GM19397 (cell line): ENCODE measurements around the gene NDUFA3.
A peak's percentile ranks its signal among the peaks of the same experiment; 100 is the strongest.

Experiments used
- ATAC-seq: cut with Tn5 transposase; IDR thresholded peaks from one replicate; pipeline ENCODE4 v1.9.1; 2021; ENCODE audit warnings: mild to moderate bottlenecking, moderate library complexity; ENCODE audit not compliant: unreplicated experiment

NDUFA3 gene

GRCh38 chr19:54107876-54108490, 5.3 kb downstream of the NDUFA3 start:
- no peak for ATAC-seq

- ATAC-seq: no peak
Measured at GRCh38 chr19:54108496-54108895, 5.8 kb downstream of the NDUFA3 start.

GRCh38 chr19:54109651-54110050, 7.0 kb downstream of the NDUFA3 start:
- no peak for ATAC-seq

- no peak for ATAC-seq
Measured at GRCh38 chr19:54114340-54115108, 11.9 kb downstream of the NDUFA3 start.

GRCh38 chr19:54115109-54116063, 12.7 kb downstream of the NDUFA3 start, which contains the start of the genes PRPF31 and TFPT:
Gene PRPF31, plus strand, starts transcription at chr19:54115754. Its CDS starts 2,525 bp downstream, at chr19:54118279.
Gene TFPT, minus strand, starts transcription at chr19:54115657. Its CDS starts 388 bp downstream, at chr19:54115269.
- peak; percentile 83 for ATAC-seq

- no peak for ATAC-seq
Measured at GRCh38 chr19:54121259-54121658, 18.6 kb downstream of the NDUFA3 start.

GRCh38 chr19:54123682-54124081, 21.0 kb downstream of the NDUFA3 start:
- ATAC-seq: no peak

GRCh38 chr19:54124393-54124792, 21.7 kb downstream of the NDUFA3 start:
- ATAC-seq: no peak

GRCh38 chr19:54125713-54126112, 23.1 kb downstream of the NDUFA3 start:
- no peak for ATAC-seq

- ATAC-seq: no peak
Measured at GRCh38 chr19:54127688-54128440, 25.2 kb downstream of the NDUFA3 start.

GRCh38 chr19:54128441-54128725, 25.7 kb downstream of the NDUFA3 start:
- ATAC-seq: no peak

- no peak for ATAC-seq
Measured at GRCh38 chr19:54128796-54129616, 26.4 kb downstream of the NDUFA3 start.

- ATAC-seq: no peak
Measured at GRCh38 chr19:54129617-54129996, 27.0 kb downstream of the NDUFA3 start.

GRCh38 chr19:54133312-54133956, 30.8 kb downstream of the NDUFA3 start:
- ATAC-seq: no peak

- no peak for ATAC-seq
Measured at GRCh38 chr19:54133957-54134590, 31.4 kb downstream of the NDUFA3 start.

GRCh38 chr19:54136086-54136863, 33.6 kb downstream of the NDUFA3 start:
- no peak for ATAC-seq

GRCh38 chr19:54136864-54137698, 34.4 kb downstream of the NDUFA3 start:
- ATAC-seq: peak; percentile 73
